ENCODE measurements around the gene SMG6. TPM values are rescaled to one million over a fixed set of nuclear protein-coding genes. Genes with fewer than 3 reads are reported as not detected.

SMG6 gene
- total and polyA plus RNA-seq, 2 donors (not counting 3 experiments of a cell fraction or from before 2014, with no cell fraction given): 40.1 to 42.2 TPM

DNA sequence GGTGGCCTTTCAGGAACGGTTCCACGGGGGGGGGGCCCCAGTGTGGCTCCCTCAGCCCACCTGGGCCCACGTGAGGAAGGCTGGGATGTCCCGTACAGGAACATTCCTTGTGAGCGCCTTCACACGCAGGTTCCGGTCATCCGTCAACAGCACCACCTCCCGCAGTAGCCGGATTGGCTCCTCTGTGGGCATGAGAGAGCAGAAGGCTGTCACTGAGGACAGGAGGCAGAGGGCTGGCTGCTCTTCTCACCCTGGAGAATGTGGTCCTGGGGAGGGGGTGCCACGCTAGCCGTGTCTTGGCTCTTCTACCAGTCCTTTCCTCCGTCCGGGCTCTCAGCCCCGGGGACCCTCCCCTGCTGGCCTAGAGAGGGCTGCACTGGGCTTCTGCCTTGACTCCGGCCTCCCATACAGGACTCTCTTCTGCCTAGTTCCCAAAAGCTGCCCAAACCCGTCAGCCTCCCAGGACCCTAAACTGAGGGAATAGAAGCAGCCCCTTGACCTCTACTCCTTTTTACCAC, 242.1 kb downstream of the SMG6 start:
- no peaks in the 10 kb centered on the region for H3K9me3 ChIP-seq (replicated peaks; ENCODE audit: control insufficient read depth, insufficient read depth, low read length)
- H3K4me1 ChIP-seq (ENCODE audit: control insufficient read depth, extremely low read depth, insufficient read depth, low read length): peaks cover 23% of the 10 kb centered on the region
- BruUV-seq (replicated peaks): no TSS peak
- H3K36me3 ChIP-seq (ENCODE audit: control insufficient read depth in 2 of 2, extremely low read depth in 1 of 2, insufficient read depth in 2 of 2, low read length in 2 of 2): peaks cover 3 to 13% of the 10 kb centered on the region in 2 experiments
- no peak overlapping the region for H3K27ac ChIP-seq (ENCODE audit: insufficient read depth, low read depth, low read length)
- no peak overlapping the region for H3K4me2 ChIP-seq (ENCODE audit: insufficient read depth, low read length)
- CTCF ChIA-PET: interaction anchor here (1.2 to 17.2 kb wide), 3 partner anchors 30 to 184 kb away, joined by 3 to 455 read pairs (median 4); no protein-coding TSS in a partner anchor
- no peak for TF ChIP-seq GATA2 (IDR thresholded peaks at IDR 0.05; ENCODE audit: insufficient read depth, insufficient read length, low read depth, low read length)
- TF ChIP-seq FOS (IDR thresholded peaks at IDR 0.05; ENCODE audit: borderline replicate concordance, insufficient read depth, low read length): no peak
- no peaks in the 10 kb centered on the region for H3K27me3 ChIP-seq (ENCODE audit: control insufficient read depth in 2 of 2, insufficient read depth in 2 of 2, low read length in 2 of 2)
- no peaks in the 10 kb centered on the region for H4K20me1 ChIP-seq (replicated peaks; ENCODE audit: control insufficient read depth, extremely low read depth, insufficient read depth, low read length)
- FAIRE-seq: no peak
- no peak overlapping the region for H2AFZ ChIP-seq (ENCODE audit: low read depth, low read length)
- intact Hi-C loops (cut with micrococcal nuclease) (no loop called here), dilution Hi-C loops (cut with MboI; ENCODE audit: extremely low pct_ligation_motif_present, low sequenced_read_pairs) (no loop called here)
- POLR2A ChIA-PET: no interaction called here
- H3K4me3 ChIP-seq (replicated peaks in 1 of 3; ENCODE audit: insufficient read depth in 1 of 3, low read depth in 1 of 3, low read length in 3 of 3): no peak overlapping the region
- H3K79me2 ChIP-seq (ENCODE audit: control insufficient read depth, insufficient read depth, low read length): peaks cover 22% of the 10 kb centered on the region
- H3K9me1 ChIP-seq (replicated peaks; ENCODE audit: control insufficient read depth, extremely low read depth, insufficient read depth, low read length): no peaks in the 10 kb centered on the region
- no peak for DNase-seq (ENCODE audit: low read depth, low spot score)
- no peak overlapping the region for H3K9ac ChIP-seq (replicated peaks; ENCODE audit: extremely low read depth, insufficient read depth, low read length)

DNA sequence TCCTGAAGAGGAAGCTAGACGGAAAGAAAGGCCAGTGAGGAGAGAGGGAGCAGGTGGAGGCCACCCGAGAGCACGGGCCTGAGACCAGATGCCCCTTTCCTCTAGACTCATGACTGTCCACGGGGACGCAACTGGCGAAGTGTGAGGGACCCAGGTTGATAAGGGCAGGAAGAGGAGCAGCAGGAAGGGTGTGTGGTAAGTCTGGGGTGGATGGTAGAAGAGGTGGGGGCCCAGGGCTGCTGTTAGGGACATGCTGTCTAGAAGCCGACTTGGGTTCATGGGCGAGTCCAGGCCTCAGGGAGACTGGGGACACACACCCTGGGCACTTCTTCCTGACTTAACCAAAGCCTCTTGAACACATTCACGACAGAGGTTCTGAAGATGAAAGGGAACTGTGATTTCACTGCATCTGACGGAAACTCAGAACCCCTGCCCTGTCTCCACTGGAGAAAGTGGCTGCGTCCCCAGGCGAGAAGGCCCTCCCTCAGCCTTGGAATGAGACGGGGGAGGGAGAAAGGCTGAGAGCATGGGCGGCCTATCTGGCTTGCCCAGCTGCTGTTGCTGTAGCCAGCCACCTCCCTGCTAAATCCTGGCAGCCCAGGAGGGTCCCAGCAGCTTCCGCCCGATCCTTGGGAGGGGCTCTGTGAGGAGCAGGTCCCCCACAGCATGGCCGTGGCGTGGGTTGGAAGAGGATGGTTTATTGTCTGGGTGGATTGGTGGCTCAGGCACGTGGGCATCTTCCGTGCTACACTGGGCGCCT, 242.7 kb downstream of the SMG6 start:
- CTCF ChIA-PET: interaction anchor here (1.5 to 17.2 kb wide), 2 partner anchors 30 to 184 kb away, joined by 3 to 455 read pairs; no protein-coding TSS in a partner anchor
- Histone ChIP-seq H3K4me2 (ENCODE audit: insufficient read depth, low read length) (no peak overlapping the region), H3K27me3 (ENCODE audit: control insufficient read depth in 2 of 2, insufficient read depth in 2 of 2, low read length in 2 of 2) (no peaks in the 10 kb centered on the region), H3K4me1 (ENCODE audit: control insufficient read depth, extremely low read depth, insufficient read depth, low read length) (peaks cover 23% of the 10 kb centered on the region), H3K9me1 (replicated peaks; ENCODE audit: control insufficient read depth, extremely low read depth, insufficient read depth, low read length) (no peaks in the 10 kb centered on the region), H3K9ac (replicated peaks; ENCODE audit: extremely low read depth, insufficient read depth, low read length) (no peak overlapping the region), H3K79me2 (ENCODE audit: control insufficient read depth, insufficient read depth, low read length) (peaks cover 27% of the 10 kb centered on the region), H3K4me3 (replicated peaks in 1 of 3; ENCODE audit: insufficient read depth in 1 of 3, low read depth in 1 of 3, low read length in 3 of 3) (no peak overlapping the region), H4K20me1 (replicated peaks; ENCODE audit: control insufficient read depth, extremely low read depth, insufficient read depth, low read length) (no peaks in the 10 kb centered on the region), H3K27ac (ENCODE audit: insufficient read depth, low read depth, low read length) (no peak overlapping the region), H3K36me3 (ENCODE audit: control insufficient read depth in 2 of 2, extremely low read depth in 1 of 2, insufficient read depth in 2 of 2, low read length in 2 of 2) (peaks cover 3 to 13% of the 10 kb centered on the region in 2 experiments), H2AFZ (ENCODE audit: low read depth, low read length) (no peak overlapping the region), H3K9me3 (replicated peaks; ENCODE audit: control insufficient read depth, insufficient read depth, low read length) (no peaks in the 10 kb centered on the region)
- TF ChIP-seq FOS (IDR thresholded peaks at IDR 0.05; ENCODE audit: borderline replicate concordance, insufficient read depth, low read length) (no peak), POLR2A (IDR thresholded peaks at IDR 0.05; ENCODE audit: low read depth, low read length) (peak; percentile 10), JUN (IDR thresholded peaks at IDR 0.05; ENCODE audit: borderline replicate concordance, insufficient read depth, insufficient read length, low read depth) (no peak), POLR2AphosphoS5 (IDR thresholded peaks at IDR 0.05; ENCODE audit: insufficient read depth, low read depth, low read length) (peak; percentile 11)
- intact Hi-C loops (cut with micrococcal nuclease) (no loop called here), dilution Hi-C loops (cut with MboI; ENCODE audit: extremely low pct_ligation_motif_present, low sequenced_read_pairs) (no loop called here)
- FAIRE-seq (no peak), DNase-seq (ENCODE audit: low read depth, low spot score) (no peak)
- POLR2A ChIA-PET: no interaction called here
- BruUV-seq (replicated peaks): no TSS peak
